AG04450 (cell line): ENCODE data around the gene MPHOSPH10. TPM values are rescaled to one million over a fixed set of nuclear protein-coding genes. Genes with fewer than 3 reads are reported as not detected.

Experiments used
- CTCF ChIA-PET: fragments of 300-600, 350-600 bp; formaldehyde crosslinking; extraction: SDS; loops from one replicate; lab custom pipeline; 2022; ENCODE audit warnings: antibody characterized with exemption, inconsistent platforms; lab: Charles Lee
- POLR2A ChIA-PET: fragments of 350-600 bp; formaldehyde crosslinking; extraction: SDS; loops from one replicate; lab custom pipeline; 2021; ENCODE audit warnings: antibody characterized with exemption, inconsistent platforms; lab: Yijun Ruan, JAX
- DNase-seq: peaks from one replicate; pipeline ENCODE4 v3.0.0-alpha.2; 2011; ENCODE audit warnings: low read depth, low spot score
- H3K27ac ChIP-seq: one replicate; pipeline ENCODE4 v1.5.1; 2012; ENCODE audit warnings: low read depth, low read length, control low read depth
- H3K27me3 ChIP-seq: one replicate; pipeline ENCODE4 v1.6.0; 2012; ENCODE audit warnings: low read length; ENCODE audit not compliant: control insufficient read depth, insufficient read depth
- H3K4me3 ChIP-seq: 2 replicates; pipeline ENCODE4 v1.5.1; 2011; ENCODE audit warnings: mild to moderate bottlenecking, low read depth, low read length, control low read depth
- H3K9me3 ChIP-seq: 2 replicates; pipeline ENCODE4 v1.5.1; 2012; ENCODE audit warnings: low read length; ENCODE audit not compliant: control insufficient read depth, insufficient read depth
- polyA plus RNA-seq: library from polyadenylated mRNA; depleted of rRNA; stranded (reverse); fragments of >200 nt; gene quantifications from 2 replicates; pipeline ENCODE4 v1.2.3, GENCODE V29; 2011
- TF ChIP-seq, protein P1 (sequence below): IDR thresholded peaks from 2 replicates; pipeline ENCODE4 v1.5.1; 2011; ENCODE audit warnings: low read depth, low read length, control low read depth, inconsistent platforms

MPHOSPH10 gene
- polyA plus RNA-seq, 1 experiment = 23.3 TPM

DNA sequence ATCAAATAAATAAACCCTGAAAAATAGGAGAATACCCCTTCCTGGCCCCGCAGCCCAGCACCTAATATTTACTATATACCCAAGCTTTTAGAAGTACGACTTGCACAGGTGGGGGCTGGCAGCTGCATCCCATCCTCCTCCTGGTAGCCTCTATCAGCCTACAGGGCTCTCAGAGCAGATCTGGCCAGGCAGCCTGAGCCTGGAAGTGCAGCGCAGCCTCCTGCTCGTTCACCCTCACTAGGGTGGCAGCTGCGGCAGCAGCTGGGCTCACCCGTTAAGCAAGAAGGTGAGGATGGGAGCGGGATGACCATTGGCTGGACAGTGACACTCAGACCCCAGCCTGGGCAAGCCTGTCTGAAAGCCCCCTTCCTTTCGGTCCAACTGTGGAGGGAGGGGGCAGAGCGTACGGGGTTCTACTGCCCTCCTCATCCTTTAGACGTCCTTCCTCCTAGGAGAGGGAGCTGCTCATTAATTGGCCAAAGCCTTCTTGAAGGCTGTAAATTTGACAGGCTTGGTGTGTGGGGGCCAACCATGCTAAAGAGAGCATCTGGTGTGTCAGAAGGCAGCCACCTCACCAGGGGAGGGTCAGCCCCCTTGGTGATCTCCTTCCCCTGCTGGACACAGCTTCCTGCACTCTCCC, 23.3 kb downstream of the MPHOSPH10 start:
- no peak overlapping the region for H3K4me3 ChIP-seq
- H3K27ac ChIP-seq = no peak overlapping the region
- POLR2A ChIA-PET = no interaction called here
- H3K27me3 ChIP-seq = peaks cover 6% of the 10 kb centered on the region
- no peak for DNase-seq
- H3K9me3 ChIP-seq = no peaks in the 10 kb centered on the region
- TF ChIP-seq, protein P1, sequence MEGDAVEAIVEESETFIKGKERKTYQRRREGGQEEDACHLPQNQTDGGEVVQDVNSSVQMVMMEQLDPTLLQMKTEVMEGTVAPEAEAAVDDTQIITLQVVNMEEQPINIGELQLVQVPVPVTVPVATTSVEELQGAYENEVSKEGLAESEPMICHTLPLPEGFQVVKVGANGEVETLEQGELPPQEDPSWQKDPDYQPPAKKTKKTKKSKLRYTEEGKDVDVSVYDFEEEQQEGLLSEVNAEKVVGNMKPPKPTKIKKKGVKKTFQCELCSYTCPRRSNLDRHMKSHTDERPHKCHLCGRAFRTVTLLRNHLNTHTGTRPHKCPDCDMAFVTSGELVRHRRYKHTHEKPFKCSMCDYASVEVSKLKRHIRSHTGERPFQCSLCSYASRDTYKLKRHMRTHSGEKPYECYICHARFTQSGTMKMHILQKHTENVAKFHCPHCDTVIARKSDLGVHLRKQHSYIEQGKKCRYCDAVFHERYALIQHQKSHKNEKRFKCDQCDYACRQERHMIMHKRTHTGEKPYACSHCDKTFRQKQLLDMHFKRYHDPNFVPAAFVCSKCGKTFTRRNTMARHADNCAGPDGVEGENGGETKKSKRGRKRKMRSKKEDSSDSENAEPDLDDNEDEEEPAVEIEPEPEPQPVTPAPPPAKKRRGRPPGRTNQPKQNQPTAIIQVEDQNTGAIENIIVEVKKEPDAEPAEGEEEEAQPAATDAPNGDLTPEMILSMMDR = no peak
- CTCF ChIA-PET = no interaction called here

DNA sequence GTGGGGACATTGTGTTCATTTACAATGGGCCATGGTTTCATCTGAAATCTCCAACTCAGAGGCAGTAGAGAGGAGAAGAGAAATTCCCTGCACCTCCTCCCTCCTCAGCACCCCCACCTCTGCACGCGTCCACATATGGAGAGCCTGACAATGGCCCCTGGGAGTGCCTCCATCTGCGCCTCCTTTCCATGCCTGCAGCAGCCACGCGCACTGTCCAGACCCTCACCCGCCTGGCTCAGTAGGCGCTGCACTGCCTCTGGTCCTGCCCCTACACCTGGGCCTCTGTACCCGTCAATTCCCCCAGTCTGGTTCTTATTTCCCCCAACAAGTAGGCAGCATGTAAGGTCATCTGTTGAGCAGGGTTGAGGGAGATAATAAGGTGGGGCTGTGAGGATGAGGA, 23.8 kb downstream of the MPHOSPH10 start:
- CTCF ChIA-PET = no interaction called here
- no peak overlapping the region for H3K27ac ChIP-seq
- POLR2A ChIA-PET = no interaction called here
- H3K4me3 ChIP-seq = no peak overlapping the region
- no peak for DNase-seq
- TF ChIP-seq, protein P1 = no peak
- H3K9me3 ChIP-seq = no peaks in the 10 kb centered on the region
- peaks cover 6% of the 10 kb centered on the region for H3K27me3 ChIP-seq

DNA sequence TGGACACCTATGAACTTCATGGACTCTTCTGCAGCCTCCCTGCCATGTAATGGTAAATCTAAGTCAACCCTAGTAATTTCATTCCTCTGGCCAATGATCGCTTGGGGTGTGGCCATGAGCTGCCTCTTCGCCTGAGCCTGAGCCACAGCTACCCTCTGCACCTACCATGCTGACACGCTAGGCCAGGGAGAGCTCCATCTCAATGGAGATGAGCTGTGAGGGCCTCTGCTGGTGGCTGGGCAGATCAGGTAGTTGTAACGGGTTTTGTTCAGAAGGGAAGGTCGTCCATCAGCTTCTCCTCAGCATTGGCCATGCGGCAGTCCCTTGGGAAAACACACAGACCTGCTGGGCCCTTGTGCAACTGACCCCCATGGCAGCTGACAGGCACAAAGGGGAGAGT, 24.4 kb downstream of the MPHOSPH10 start:
- no peak for DNase-seq
- ChIA-PET POLR2A (no interaction called here), CTCF (interaction anchor here (0.7 kb wide), 1 partner anchor 10 kb away, joined by 3 read pairs; no protein-coding TSS in a partner anchor)
- Histone ChIP-seq H3K9me3 (no peaks in the 10 kb centered on the region), H3K4me3 (no peak overlapping the region), H3K27ac (no peak overlapping the region), H3K27me3 (peaks cover 6% of the 10 kb centered on the region)
- TF ChIP-seq, protein P1 = 0 out of 2 replicates have a peak, but pooled peaks have one; percentile 9

DNA sequence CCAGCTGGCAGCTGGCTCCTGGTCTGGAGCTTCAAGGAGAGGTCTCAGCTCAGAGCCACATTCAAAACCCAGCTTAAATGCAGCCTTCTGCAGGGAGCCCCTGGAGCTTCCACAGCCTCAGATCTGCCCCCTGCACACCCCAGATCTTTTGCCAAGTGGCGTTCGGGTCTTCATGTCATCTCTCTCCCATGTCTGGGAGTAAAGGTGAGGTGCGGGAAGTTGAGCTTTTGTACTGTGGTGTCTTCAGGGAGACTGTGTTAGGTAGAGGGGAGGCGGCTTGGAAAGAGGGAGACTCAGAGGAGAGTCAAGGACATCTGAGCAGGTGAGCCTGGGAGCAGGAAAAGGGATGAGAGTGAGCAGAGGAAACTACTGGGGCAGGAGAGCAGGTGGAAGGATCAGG, 25.4 kb downstream of the MPHOSPH10 start:
- POLR2A ChIA-PET = interaction anchor here (0.5 kb wide), 1 partner anchor 332 kb away, joined by 4 read pairs; no protein-coding TSS in a partner anchor
- DNase-seq = no peak
- Histone ChIP-seq H3K9me3 (no peaks in the 10 kb centered on the region), H3K27me3 (peaks cover 6% of the 10 kb centered on the region), H3K27ac (no peak overlapping the region), H3K4me3 (no peak overlapping the region)
- TF ChIP-seq, protein P1 = no peak
- CTCF ChIA-PET = interaction anchor here (0.6 to 2.0 kb wide), 6 partner anchors 25 to 356 kb away, joined by 3 to 23 read pairs (median 4); partner anchors contain the start of genes MPHOSPH10 and ZNF638

DNA sequence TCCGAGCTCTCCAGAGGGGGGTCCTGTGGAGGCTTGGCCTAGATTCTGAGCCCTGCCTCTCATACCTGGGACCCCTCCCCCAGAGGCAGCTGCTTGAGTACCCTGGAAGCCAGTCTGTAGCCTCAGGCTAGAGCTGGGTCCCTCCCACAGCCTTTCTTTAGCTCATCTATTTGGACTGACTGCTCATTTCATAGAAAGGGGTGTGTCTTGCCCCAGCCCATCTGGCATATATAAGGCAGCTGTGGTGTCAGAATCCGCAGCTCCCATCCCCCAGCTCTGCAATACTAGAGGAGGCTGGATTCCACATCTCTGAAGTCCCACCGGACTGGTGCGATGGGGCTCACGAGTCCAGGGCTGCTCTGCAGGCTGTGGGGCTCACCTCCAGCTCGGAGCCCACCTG, 26.1 kb downstream of the MPHOSPH10 start:
- Histone ChIP-seq H3K27ac (no peak overlapping the region), H3K27me3 (peaks cover 6% of the 10 kb centered on the region), H3K4me3 (peak overlapping the region; percentile 44), H3K9me3 (no peaks in the 10 kb centered on the region)
- ChIA-PET POLR2A (interaction anchor here (0.5 to 1.0 kb wide), 2 partner anchors 175 to 333 kb away, joined by 4 read pairs; partner anchors contain the start of gene ZNF638), CTCF (interaction anchor here (0.6 to 2.0 kb wide), 9 partner anchors 14 to 356 kb away, joined by 3 to 23 read pairs (median 4); partner anchors contain the start of genes MPHOSPH10 and ZNF638)
- TF ChIP-seq, protein P1 = no peak
- DNase-seq = peak; percentile 7
